Measurements from ENCODE around the gene MAN2A2.
"Not testable (repeated sequence)": the region's sequence is repeated elsewhere in the genome, so short reads cannot be mapped to it uniquely, and the experiment has no call there.

MAN2A2 gene

DNA sequence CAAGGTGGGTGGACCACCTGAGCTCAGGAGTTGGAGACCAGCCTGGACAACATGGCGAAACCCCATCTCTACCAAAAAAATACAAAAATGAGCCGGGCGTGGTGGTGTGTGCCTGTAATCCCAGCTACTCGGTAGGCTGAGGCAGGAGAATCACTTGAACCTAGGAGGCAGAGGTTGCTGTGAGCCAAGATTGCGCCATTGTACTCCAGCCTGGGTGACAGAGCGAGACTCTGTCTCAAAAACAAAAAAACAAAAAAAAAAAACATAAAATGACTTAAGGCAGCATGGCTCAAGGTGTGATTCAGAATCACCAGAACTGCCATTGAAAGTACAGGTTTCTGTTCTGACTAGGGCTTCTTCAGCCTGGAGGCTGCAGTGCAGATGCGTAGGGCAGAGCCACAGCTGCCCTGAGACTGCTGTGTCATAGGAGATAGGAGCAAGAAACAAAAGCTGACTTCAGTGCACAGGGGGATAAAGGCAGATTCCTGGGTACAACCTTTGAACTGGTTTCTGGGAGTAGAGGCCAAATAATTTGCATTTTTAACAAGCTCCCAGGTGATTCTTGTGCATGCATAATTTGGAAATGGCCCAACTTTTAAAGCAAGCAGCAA lies 19.7 kb downstream of the MAN2A2 start:
- not testable (repeated sequence) for FAIRE-seq

DNA sequence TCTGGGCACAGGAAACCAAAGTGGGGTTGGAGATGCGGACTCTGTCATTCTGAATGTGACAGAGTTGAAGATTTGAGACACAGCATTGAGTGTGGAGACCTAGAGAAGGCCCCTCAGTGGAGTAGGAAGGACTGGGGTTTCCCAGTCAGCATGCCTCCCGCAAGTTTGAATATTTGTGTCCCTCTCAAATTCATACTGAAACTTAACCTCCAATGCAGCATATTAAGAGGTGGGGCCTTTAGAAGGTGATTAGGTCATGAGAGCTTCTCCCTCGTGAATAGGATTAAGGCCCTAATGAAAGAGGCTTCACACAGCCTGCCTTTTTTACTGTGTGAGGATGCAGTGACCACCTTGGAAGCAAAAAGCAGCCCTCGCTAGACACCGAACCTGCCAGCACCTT lies 21.3 kb downstream of the MAN2A2 start:
- FAIRE-seq: no peak

DNA sequence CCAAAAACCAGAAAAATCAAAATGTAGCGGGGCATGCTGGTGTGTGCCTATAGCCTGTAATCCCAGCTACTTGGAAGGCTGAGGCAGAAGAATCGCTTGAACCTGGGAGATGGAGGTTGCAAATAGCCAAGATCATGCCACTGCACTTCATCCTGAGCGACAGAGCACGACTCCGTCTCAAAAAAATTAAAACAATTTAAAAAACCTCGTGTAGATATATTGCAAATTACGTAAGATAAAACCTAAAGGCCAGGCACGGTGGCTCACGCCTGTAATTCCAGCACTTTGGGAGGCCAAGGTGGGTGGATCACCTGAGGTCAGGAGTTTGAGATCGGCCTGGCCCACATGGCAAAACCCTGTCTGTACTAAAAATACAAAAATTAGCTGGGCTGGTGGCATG lies 23.7 kb downstream of the MAN2A2 start:
- not testable (repeated sequence) for FAIRE-seq

DNA sequence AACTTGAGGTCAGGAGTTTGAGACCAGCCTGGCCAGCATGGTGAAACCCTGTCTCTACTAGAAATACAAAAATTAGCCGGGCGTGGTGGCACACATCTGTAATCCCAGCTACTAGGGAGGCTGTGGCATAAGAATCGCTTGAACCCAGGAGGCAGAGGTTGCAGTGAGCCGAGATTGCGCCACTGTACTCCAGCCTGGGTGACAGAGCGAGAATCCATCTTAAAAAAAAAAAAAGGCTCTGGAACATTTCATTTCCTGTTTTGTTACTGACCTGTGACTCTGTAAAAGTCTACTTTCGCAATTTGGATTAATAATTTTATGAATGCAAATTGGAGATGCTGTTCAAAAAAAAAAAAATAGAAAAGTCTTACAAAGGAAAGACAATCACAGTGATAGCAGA lies 25.0 kb downstream of the MAN2A2 start:
- not testable (repeated sequence) for FAIRE-seq

DNA sequence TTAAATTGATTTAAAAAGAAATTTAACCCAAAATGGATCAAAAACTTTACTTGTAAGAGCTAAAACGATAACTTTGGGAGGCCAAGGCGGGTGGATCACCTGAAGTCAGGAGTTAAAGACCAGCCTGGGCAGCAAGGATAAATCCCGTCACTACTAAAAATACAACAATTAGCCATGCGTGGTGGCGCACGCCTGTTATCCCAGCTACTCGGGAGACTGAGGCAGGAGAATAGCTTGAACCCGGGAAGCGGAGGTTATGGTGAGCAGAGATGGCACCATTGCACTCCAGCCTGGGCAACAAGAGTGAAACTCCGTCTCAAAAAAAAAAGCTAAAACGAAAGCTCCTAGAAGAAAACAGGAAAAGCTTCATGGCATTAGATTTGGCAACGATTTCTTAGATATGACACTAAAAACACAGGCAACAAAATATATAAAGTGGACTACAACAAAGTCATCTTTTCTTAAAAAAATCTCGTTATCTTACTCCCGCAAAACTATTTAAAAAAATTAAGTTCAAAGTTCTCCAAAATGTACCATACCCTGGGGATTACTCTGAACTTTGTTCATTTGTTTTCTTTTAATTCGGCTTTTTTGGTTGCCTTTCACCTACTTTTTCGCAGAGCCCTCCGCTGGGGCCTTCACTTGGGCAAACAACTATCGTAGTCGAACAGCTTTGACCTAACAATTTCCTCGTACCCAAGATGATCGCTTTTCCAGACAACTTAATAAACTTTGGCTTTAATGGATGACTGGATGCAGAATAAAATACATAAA lies 26.3 kb downstream of the MAN2A2 start:
- no peak for FAIRE-seq

DNA sequence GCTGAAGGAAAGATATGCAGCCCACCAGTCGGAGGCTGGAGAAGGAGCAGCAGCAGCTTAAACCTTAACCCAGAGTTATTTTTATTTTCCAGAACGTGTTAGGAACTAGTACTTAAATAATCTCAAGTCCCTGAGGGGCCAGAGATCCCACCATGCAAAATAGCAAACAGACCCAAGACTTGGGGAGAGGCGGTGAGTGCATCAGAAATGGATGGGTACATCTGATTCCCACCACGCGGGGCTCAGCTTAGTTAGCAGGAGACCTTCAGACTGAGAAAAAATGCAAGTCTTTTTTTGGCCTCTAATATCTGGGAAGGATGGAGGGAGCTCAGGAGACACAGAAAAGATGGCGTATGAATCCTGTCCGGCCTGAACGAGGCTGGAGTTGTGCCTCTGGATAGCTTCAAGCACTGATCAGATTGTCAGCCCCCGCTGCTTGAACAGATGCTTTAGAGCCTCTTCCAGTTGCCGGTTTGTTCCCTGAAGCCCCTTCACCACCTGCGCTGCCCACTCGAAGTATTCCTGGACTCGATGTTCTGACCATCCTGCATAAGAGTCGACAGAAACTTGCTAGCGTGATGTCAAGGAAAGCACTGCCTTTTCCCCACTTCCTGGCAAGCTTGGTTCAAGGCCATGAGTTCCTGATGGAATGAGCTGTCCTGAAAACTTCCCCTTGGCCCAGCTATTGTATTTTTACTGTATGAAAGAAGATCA lies 27.9 kb downstream of the MAN2A2 start:
- FAIRE-seq: no peak

DNA sequence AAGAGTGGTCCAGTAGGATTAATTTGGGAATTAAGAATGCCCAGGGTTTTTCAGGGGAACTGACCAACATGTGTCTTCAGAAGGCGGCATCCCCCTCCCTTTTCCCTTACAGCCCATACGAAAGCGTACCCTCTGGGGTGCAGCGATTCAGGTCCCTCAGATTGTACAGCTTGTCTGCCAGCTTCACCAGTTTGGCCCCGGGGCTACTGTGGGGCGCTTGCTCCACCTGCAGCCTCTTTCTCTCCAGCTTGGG lies 28.4 kb downstream of the MAN2A2 start:
- no peak for FAIRE-seq

DNA sequence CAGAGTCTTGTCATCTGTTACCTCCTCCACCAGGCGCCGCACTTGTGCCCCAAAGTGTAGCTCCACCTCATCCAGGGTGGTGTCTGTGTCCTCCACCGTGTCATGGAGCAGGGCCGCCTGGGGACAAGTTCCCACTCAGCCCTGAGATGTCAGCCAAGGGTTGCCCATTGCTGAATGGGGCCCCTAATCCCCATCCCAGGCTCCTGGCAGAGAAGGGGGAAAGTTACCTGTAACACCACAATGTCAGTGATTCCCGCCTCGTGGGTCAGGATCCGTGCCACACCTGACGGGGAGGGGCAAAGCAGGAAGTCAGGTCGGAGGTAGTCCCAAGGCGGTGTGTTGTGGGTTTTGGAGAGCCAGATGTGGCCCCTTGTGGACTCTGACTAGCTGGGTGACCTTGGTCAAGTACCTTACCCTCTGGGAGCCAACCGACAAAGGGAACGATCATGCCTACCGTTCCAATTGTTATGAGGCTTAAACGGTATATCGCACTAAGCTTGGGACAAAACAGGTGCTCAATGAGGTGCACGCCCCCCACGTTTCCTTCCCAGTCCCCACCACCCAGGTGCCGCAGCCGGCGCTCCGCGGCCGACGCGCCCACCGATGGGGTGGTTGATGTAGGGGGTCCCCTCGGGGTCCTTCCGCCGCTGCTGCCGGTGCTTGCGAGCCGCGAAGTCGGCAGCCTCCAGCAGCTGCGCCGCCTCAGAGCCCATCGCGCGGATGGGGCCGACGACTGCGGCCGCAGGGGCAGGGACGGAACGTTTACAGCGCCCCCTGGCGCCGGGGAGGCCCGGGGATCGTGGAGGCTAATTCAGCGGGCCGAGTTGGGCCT lies 28.9 kb downstream of the MAN2A2 start, which contains the start of gene HDDC3:
Gene HDDC3, minus strand, starts transcription at position 722 of the 832 bp plus-strand sequence. Its CDS starts 9 bp downstream, at position 713.
- FAIRE-seq: no peak

DNA sequence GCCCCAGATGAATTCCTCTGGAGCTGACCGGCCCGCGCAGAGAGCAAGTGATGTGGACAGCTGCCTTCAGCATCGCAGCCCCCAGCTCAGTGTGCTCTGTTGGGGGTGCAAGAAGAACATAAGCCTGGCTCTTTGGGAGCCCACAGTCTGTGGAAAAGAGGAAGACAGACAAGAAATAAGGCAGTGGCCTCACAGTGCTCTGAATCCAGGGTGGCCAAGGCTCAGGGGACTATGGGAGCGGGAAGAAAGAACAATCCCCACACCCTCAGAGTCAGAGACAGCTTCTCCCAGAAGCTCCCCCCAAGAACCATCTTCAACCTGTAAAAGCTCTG lies 29.5 kb downstream of the MAN2A2 start:
- FAIRE-seq: no peak

DNA sequence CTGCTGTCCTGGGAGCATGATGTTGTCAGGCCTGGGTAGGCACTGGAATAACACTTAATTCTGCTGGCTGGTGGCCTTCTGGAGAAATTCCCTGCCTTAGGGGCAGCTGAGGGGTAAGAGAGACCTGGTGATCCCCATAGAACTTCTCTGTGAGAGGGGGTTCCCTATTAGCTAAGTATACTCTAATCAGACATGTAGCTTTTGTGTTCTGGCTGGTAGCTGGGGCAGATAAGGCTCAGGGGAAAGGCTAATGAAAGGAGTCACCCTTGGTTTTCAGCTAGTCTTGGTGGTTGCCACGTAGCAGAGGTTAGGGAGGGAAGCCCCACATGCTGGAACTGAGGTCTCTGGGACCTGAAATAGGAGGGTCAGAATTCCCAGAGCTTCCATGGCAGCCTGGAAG lies 30.2 kb downstream of the MAN2A2 start:
- no peak for FAIRE-seq

DNA sequence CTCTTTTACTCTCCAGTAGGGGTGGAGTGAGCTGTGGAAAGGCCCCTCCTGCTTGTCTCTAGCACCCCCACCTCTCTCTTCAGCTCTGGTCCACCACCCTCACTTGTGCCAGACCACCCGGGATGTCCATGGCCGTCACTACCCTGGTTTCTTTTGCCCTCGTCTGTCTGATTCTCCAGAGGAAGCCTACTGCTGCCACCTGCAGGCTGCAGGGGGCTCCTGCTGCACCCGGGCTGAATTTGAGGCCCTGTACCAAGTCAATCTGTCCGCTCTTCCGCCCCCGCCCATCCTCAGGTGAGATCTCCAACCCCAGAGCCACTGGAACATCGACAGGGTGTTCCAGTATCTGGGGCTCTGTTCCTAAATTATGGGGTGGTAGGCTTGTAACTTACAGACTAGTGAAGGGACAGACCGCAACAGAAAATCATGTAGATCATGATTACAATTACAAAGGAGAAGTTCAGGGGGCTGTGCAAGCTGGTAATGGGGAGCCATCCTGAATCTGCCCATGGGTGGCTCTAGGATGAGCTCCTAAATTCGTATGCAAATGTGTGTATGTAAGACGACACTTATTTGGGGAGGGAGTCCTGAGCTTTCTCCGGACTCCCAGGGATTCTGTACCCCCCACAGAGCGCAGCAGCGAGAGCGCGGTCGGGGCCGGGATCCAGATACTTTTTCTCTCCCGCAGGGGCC lies 31.3 kb downstream of the MAN2A2 start:
- FAIRE-seq: no peak

DNA sequence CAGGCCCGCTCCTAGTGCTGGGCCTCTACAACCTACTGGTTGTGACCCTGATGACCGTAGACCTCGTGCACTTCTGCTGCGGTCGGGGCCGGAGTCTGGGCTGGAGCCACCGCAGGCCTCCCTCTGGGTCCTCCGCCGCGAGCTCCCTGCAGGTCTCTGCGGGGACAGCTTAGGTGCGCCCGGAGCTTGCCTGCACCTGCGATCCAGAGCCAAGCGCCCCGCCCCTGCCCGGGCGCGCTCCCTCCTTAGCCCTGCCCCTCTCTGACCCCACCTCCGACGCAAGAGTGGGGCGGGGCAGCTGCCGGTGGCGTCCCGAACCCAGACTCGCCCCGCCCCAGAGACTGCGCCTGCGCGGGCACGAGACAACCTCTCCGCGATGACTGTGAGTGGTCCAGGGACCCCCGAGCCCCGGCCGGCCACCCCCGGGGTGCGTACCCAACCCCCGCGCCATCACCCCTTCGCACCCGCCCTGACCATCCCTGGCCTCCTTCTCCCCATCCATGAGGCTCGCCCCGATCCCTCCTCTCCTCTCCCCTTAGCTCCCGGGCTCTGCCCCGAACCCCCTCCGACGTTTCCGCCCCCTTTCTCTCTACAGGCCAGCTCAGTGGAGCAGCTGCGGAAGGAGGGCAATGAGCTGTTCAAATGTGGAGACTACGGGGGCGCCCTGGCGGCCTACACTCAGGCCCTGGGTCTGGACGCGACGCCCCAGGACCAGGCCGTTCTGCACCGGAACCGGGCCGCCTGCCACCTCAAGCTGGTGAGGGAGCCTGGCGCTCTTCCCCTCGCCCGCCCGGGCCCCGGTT lies 32.0 kb downstream of the MAN2A2 start, which contains the start of gene UNC45A:
Gene UNC45A, plus strand, starts transcription at position 337 of the 803 bp plus-strand sequence. Its CDS starts 40 bp downstream, at position 377.
- FAIRE-seq: no peak

DNA sequence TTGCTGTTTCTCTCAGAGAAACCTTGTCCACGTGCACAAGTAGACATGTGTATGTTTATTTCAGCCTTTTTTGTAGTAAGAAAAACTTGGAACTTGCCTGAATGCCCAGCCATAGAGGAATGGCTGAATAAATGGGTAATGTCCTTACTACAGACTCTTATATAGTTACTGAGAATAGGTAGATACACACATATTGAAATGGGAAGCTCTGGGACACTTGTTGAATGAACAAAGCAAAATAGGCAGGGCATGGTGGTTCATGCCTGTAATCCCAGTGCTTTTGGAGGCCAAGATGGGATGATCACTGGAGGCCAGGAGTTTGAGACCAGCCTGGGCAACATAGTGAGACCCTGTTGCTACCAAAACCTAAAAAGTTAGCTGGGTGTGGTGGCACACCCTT lies 33.7 kb downstream of the MAN2A2 start:
- no peak for FAIRE-seq

DNA sequence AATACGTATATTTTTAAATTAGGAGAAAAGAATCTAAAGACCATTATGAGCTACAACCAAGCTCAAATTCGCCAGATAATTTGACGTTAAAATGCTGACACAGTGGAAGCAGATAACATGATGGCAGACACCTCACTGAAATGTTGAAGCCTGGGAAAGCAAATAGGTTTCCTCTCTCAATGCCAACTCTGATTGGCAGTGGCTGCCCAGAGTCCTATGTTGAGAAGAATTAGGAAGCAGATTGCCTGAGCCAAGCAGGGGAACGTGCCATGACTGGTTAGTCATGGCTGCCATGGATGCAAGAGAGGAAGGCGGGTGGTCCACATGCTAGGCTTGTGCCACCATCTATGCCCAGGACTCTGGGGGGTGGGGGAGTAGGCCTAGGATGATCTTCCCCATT lies 35.2 kb downstream of the MAN2A2 start:
- no peak for FAIRE-seq

DNA sequence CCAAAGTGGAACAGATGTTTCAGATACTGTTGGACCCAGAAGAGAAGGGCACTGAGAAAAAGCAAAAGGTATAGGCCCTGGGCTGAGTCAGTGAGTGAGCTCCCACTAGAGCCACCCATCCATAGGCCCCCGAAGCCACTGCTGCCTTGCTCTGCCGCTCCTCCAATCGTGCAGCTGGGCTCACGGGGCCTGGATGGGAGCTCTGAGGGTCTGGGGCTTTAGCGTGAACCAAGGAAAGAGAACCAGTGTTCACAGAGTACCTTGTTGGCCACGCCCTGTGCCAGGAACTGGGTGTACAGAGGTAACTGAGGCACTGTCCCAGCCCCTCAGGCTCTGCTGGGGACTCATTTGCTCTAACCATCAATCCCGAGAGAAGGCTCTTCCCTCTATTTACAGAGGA lies 36.7 kb downstream of the MAN2A2 start:
- FAIRE-seq: no peak

DNA sequence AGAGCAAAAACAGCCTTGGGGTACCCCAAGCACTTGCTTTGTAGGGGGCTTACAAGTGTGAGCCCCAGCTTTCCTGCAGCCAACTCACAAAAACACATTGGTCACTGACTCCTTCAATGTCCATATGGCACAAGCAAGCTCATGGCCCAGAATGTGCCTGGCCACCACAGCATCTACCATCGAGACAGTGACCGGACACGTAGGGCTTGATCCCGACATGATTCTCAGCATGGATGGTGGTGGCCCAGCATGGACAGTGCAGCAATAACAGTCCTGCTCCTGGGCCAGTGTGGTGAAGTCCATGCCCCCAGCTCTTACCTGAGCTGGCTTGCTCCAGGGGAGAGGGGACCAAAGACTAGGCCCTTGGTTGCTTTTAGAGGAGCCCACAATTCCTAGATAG lies 37.9 kb downstream of the MAN2A2 start:
- FAIRE-seq: no peak

DNA sequence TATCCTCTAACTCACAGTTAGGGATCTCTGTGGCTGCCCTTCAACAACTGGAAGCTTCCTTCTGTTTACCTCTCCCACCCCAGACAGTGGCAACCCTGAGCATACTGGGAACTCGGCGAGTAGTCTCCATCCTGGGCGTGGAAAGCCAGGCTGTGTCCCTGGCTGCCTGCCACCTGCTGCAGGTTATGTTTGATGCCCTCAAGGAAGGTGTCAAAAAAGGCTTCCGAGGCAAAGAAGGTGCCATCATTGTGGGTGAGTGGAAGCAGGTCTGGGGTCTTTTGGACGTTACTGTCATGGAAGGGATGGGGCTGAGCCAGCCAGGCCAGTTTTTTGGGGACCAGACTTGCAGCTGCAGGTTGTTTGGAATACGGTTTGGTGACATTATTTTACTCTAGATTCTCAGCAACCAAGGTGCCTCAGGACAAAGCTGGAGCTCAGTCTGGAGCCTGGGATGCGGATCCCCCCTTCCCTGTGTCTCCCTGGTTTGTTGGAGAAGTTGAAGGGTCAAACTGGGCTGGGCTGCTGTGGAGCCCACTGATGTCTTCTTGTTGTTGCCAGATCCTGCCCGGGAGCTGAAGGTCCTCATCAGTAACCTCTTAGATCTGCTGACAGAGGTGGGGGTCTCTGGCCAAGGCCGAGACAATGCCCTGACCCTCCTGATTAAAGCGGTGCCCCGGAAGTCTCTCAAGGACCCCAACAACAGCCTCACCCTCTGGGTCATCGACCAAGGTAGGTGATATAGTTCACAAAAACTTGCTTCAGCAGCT lies 39.4 kb downstream of the MAN2A2 start:
- FAIRE-seq: no peak

DNA sequence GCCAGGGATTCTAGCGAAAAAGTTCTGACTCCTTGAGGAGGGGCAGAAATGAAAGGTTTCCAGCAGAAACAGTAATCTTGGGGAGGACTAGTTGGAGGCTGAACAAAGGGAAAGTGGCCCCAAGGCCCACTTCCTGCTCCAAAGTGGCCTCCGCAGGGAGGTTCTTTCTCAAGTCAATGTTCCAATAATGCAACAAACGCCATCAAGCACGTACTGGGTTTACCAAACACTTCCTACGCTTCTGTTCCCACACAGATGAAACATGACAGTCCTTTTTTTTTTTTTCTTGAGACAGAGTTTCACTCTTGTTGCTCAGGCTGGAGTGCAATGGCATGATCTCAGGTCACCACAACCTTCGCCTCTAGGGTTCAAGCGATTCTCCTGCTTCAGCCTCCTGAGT lies 42.0 kb downstream of the MAN2A2 start:
- no peak for FAIRE-seq

DNA sequence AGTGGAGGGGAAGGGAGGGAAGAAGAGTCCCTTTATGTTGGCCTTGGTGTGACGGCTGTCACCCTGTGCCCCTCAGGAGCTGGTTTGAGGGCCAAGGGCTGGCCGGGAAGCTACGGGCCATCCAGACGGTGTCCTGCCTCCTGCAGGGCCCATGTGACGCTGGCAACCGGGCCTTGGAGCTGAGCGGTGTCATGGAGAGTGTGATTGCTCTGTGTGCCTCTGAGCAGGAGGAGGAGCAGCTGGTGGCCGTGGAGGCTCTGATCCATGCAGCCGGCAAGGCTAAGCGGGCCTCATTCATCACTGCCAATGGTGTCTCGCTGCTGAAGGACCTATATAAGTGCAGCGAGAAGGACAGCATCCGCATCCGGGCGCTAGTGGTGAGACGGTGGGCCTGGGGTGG lies 43.4 kb downstream of the MAN2A2 start:
- FAIRE-seq: no peak

DNA sequence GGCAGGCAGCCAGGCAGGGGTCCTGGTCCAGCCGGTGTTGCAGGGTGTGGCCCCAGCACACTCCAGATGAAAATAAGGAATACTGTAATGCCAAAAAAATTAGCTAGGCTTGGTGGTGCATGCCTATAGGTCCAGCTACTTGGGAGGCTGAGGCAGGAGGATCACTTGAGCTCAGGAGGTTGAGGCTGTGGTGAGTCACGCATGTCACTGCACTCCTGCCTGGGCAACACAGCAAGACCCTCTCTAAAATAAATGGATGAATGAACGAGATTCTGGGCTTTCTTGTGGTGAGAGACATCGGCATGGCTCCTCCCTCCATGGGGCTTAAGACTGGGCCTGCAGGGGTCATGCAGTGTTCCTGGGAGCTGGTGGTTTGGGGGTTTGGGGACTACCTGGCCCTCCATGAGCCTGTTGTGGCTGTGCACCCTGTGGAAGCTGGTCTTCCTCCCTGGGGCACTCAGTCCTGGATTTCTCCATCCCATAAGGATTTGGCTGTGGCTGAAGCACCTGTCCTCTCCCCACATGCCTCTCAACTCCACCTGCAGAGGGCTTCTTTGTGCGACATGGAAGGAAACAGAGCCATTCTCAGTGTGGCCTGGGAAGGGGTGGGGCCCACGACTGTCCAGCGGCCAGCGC lies 44.0 kb downstream of the MAN2A2 start:
- FAIRE-seq: no peak

Measured in islet of Langerhans (tissue), 1 donor.